Measurements from ENCODE around the gene WDR17.

WDR17 gene

GRCh38 chr4:176209535-176209934, 143.9 kb downstream of the WDR17 start:
- no peak for TF ChIP-seq CTCF (IDR thresholded peaks at IDR 0.05)

GRCh38 chr4:176210101-176210500, 144.5 kb downstream of the WDR17 start:
- no peak for TF ChIP-seq CTCF (IDR thresholded peaks at IDR 0.05)

GRCh38 chr4:176210579-176211296, 145.1 kb downstream of the WDR17 start:
- no peak for TF ChIP-seq CTCF (IDR thresholded peaks at IDR 0.05)

GRCh38 chr4:176217510-176217909, 151.9 kb downstream of the WDR17 start:
- no peak for TF ChIP-seq CTCF (IDR thresholded peaks at IDR 0.05)

- TF ChIP-seq CTCF (IDR thresholded peaks at IDR 0.05) = no peak
Observed at GRCh38 chr4:176222149-176222548, 156.5 kb downstream of the WDR17 start.

GRCh38 chr4:176223561-176223960, 157.9 kb downstream of the WDR17 start:
- no peak for TF ChIP-seq CTCF (IDR thresholded peaks at IDR 0.05)

- TF ChIP-seq CTCF (IDR thresholded peaks at IDR 0.05) = no peak
Observed at GRCh38 chr4:176226736-176227135, 161.1 kb downstream of the WDR17 start.

GRCh38 chr4:176229645-176230044, 164.0 kb downstream of the WDR17 start:
- no peak for TF ChIP-seq CTCF (IDR thresholded peaks at IDR 0.05)

All from LNCAP (cell line).